ENCODE measurements around the gene NKX1-1. TPM values are rescaled to one million over a fixed set of nuclear protein-coding genes. Genes with fewer than 3 reads are reported as not detected.
A peak's percentile ranks its signal among the peaks of the same experiment; 100 is the strongest.

NKX1-1 gene
- total RNA-seq, 1 donor from 2014 or later, result not detected

DNA sequence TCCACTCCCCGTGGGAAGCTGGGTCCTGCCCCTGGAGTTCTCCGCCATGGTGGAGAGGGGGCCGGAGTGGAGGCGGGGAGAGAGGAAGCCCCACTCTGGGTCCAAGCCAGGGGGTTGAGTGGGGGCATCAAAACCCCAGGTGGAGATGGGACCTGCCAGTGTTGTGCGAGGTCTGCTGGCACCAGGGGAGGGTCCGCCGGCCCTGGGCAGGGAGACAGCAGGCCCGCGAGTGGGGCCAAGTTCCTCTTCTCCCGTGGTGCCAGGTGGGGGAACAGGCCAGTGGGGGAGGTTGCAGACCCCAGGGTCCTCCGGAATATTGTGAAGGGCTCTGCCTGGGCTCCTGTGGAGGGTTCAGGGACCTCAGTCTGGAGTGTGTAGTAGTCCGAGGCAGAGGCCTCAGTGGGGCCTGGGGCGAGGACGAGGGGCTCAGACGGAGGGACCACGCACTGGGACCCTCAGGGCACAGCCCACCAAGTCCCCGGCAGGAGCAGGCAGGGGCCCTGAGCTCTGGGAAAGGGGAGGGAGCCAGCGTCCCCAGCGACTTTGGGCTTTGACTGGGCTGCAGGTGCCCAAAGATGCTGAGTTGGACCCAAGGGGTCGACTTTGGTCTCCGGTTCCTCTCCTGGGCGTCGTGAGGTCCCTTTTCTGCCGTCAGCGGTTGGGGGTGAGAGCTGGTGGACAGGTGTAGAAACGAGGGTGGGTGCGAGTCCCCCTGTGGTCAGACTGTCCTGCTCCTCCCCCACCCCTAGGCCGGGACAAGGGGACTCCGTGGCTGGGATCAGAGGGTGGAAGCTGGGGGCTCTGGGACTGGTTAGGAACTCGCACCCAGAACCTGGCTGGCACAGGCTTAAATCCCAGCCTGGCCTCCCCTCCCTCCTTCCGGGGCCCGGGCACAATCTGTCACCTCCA lies 43.8 kb upstream of the NKX1-1 start:
- peaks cover 6% of the 10 kb centered on the region for H3K9me3 Mint-ChIP-seq (ENCODE audit: unreplicated experiment)
- H3K27me3 Mint-ChIP-seq (ENCODE audit: unreplicated experiment), result no peaks in the 10 kb centered on the region
- DNase-seq (ENCODE audit: extremely low spot score, unreplicated experiment), result peak; percentile 83
- H3K4me1 Mint-ChIP-seq (ENCODE audit: unreplicated experiment), result no peaks in the 10 kb centered on the region
- TF ChIP-seq, protein P1, sequence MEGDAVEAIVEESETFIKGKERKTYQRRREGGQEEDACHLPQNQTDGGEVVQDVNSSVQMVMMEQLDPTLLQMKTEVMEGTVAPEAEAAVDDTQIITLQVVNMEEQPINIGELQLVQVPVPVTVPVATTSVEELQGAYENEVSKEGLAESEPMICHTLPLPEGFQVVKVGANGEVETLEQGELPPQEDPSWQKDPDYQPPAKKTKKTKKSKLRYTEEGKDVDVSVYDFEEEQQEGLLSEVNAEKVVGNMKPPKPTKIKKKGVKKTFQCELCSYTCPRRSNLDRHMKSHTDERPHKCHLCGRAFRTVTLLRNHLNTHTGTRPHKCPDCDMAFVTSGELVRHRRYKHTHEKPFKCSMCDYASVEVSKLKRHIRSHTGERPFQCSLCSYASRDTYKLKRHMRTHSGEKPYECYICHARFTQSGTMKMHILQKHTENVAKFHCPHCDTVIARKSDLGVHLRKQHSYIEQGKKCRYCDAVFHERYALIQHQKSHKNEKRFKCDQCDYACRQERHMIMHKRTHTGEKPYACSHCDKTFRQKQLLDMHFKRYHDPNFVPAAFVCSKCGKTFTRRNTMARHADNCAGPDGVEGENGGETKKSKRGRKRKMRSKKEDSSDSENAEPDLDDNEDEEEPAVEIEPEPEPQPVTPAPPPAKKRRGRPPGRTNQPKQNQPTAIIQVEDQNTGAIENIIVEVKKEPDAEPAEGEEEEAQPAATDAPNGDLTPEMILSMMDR (IDR thresholded peaks at IDR 0.05), result no peak
- no peak overlapping the region for H3K4me3 Mint-ChIP-seq (ENCODE audit: unreplicated experiment)
- H3K36me3 Mint-ChIP-seq (ENCODE audit: unreplicated experiment), result no peaks in the 10 kb centered on the region
- H3K27ac Mint-ChIP-seq (ENCODE audit: unreplicated experiment), result no peak overlapping the region

DNA sequence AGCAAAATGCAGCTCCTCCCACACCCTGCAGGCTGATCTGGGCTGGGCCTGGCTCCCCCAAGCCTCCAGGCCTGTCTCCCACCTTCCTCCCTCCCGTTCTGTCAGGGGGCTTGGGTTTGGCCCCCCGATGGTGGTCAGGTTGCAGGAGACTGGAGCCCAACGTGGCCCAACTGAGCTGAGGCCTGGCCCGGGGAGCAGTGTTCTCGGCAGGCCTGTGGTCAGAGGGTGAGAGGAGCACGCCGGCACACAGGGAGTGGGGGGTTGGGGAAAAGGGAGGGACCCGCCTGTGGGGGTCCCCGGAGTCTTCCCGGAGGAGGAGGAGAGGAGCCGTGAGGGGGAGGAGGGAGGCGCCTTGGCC lies 43.2 kb upstream of the NKX1-1 start:
- Mint-ChIP-seq H3K27me3 (ENCODE audit: unreplicated experiment) (peaks cover 3% of the 10 kb centered on the region), H3K4me1 (ENCODE audit: unreplicated experiment) (no peaks in the 10 kb centered on the region), H3K9me3 (ENCODE audit: unreplicated experiment) (peaks cover 6% of the 10 kb centered on the region), H3K27ac (ENCODE audit: unreplicated experiment) (no peak overlapping the region), H3K36me3 (ENCODE audit: unreplicated experiment) (no peaks in the 10 kb centered on the region), H3K4me3 (ENCODE audit: unreplicated experiment) (no peak overlapping the region)
- DNase-seq (ENCODE audit: extremely low spot score, unreplicated experiment), result peak; percentile 69
- TF ChIP-seq, protein P1 (IDR thresholded peaks at IDR 0.05), result no peak

- TF ChIP-seq, protein P1 (IDR thresholded peaks at IDR 0.05), result no peak
- Mint-ChIP-seq H3K4me3 (ENCODE audit: unreplicated experiment) (no peak overlapping the region), H3K4me1 (ENCODE audit: unreplicated experiment) (no peaks in the 10 kb centered on the region), H3K9me3 (ENCODE audit: unreplicated experiment) (peaks cover 3% of the 10 kb centered on the region), H3K27me3 (ENCODE audit: unreplicated experiment) (peaks cover 7% of the 10 kb centered on the region), H3K36me3 (ENCODE audit: unreplicated experiment) (no peaks in the 10 kb centered on the region), H3K27ac (ENCODE audit: unreplicated experiment) (no peak overlapping the region)
- DNase-seq (ENCODE audit: extremely low spot score, unreplicated experiment), result peak; percentile 72
Measured at GRCh38 chr4:1448589-1449420, 42.6 kb upstream of the NKX1-1 start.

GRCh38 chr4:1447676-1448588 lies 41.7 kb upstream of the NKX1-1 start:
- H3K9me3 Mint-ChIP-seq (ENCODE audit: unreplicated experiment), result no peaks in the 10 kb centered on the region
- no peak overlapping the region for H3K4me3 Mint-ChIP-seq (ENCODE audit: unreplicated experiment)
- H3K27me3 Mint-ChIP-seq (ENCODE audit: unreplicated experiment), result peaks cover 7% of the 10 kb centered on the region
- TF ChIP-seq, protein P1 (IDR thresholded peaks at IDR 0.05), result no peak
- DNase-seq (ENCODE audit: extremely low spot score, unreplicated experiment), result peak; percentile 78
- H3K27ac Mint-ChIP-seq (ENCODE audit: unreplicated experiment), result no peak overlapping the region
- no peaks in the 10 kb centered on the region for H3K36me3 Mint-ChIP-seq (ENCODE audit: unreplicated experiment)
- no peaks in the 10 kb centered on the region for H3K4me1 Mint-ChIP-seq (ENCODE audit: unreplicated experiment)
